HepG2 (cell line): ENCODE results near the gene VAMP5. TPM values are rescaled to one million over a fixed set of nuclear protein-coding genes. Genes with fewer than 3 reads are reported as not detected.

ENCODE experiments used
- CHCHD3 ChIP-seq: sonication (generic); formaldehyde crosslinking; IDR thresholded peaks from 2 replicates; pipeline ENCODE4 v1.8.0; 2022; ENCODE audit warnings: mild to moderate bottlenecking, missing genetic modification reagents, moderate library complexity
- HNRNPLL ChIP-seq: fragments of 200-400 bp; formaldehyde crosslinking; IDR thresholded peaks from 2 replicates; pipeline ENCODE4 v1.6.1; 2017; ENCODE audit warnings: mild to moderate bottlenecking, low read depth, low read length; ENCODE audit not compliant: poor library complexity, severe bottlenecking
- MED1 ChIP-seq: sonication (generic); formaldehyde crosslinking; IDR thresholded peaks from 2 replicates; pipeline ENCODE4 v1.4.0; 2020; ENCODE audit warnings: missing genetic modification reagents
- NFIB ChIP-seq: sonication (generic); formaldehyde crosslinking; IDR thresholded peaks from 2 replicates; pipeline ENCODE4 v1.9.0; 2021; ENCODE audit warnings: missing genetic modification reagents, mild to moderate bottlenecking, borderline replicate concordance
- PRPF4 ChIP-seq: fragments of 200-400 bp; formaldehyde crosslinking; IDR thresholded peaks from 2 replicates; pipeline ENCODE4 v1.6.1; 2016; ENCODE audit warnings: low read length, low read depth; ENCODE audit not compliant: poor library complexity, severe bottlenecking
- RBAK ChIP-seq: sonication (generic); formaldehyde crosslinking; IDR thresholded peaks from 2 replicates; pipeline ENCODE4 v1.5.1; 2020; ENCODE audit warnings: mild to moderate bottlenecking, missing genetic modification reagents
- RBFOX2 ChIP-seq: fragments of 200-400 bp; formaldehyde crosslinking; IDR thresholded peaks from 2 replicates; pipeline ENCODE4 v1.6.1; 2017; ENCODE audit warnings: low read depth, mild to moderate bottlenecking, low read length
- ZNF138 ChIP-seq: sonication (generic); formaldehyde crosslinking; IDR thresholded peaks from 2 replicates; pipeline ENCODE4 v1.5.0; 2020; ENCODE audit warnings: mild to moderate bottlenecking, low read depth, missing genetic modification reagents
- ZNF430 ChIP-seq: sonication (generic); formaldehyde crosslinking; IDR thresholded peaks from 2 replicates; pipeline ENCODE4 v1.9.0; 2021; ENCODE audit warnings: mild to moderate bottlenecking, missing genetic modification reagents
- ZNF550 ChIP-seq: sonication (generic); formaldehyde crosslinking; IDR thresholded peaks from 2 replicates; pipeline ENCODE4 v1.4.0; 2020; ENCODE audit warnings: mild to moderate bottlenecking, missing genetic modification reagents, borderline replicate concordance
- polyA plus RNA-seq, 8 experiments: library from polyadenylated mRNA; depleted of rRNA in 3 of 8; stranded (reverse) in 7 of 8; unstranded in 1 of 8; fragments of >200 nt; fragmentation: Illumina TruSeq in 4 of 8; extraction: Trizol in 4 of 8; gene quantifications; 2 replicates each; pipeline versions ENCODE4 v1.2.1 to v1.2.3, GENCODE V29; 2011 to 2016; ENCODE audit warnings: low read depth in 4 of 8, missing spikeins in 1 of 8, mixed read lengths in 1 of 8; ENCODE audit not compliant: insufficient read depth in 1 of 8
- total RNA-seq, 5 experiments: library from RNA; depleted of rRNA; stranded (reverse); fragments of >200 nt; fragmentation: Illumina TruSeq; extraction: Trizol; gene quantifications; 2 replicates each; pipeline ENCODE4 v1.2.3, GENCODE V29; 2016; ENCODE audit warnings: low read depth in 1 of 5
- TF ChIP-seq, protein P1 (sequence below): IDR thresholded peaks from 2 replicates; pipeline ENCODE4 v1.6.1; 2016; ENCODE audit warnings: low read depth
- TF ChIP-seq, protein P2 (sequence below): sonication (generic); formaldehyde crosslinking; IDR thresholded peaks from 2 replicates; pipeline ENCODE4 v1.8.1; 2023; ENCODE audit warnings: mild to moderate bottlenecking, missing genetic modification reagents
- TF ChIP-seq, protein P3 (sequence below): sonication (generic); formaldehyde crosslinking; IDR thresholded peaks from 2 replicates; pipeline ENCODE4 v1.9.0; 2021; ENCODE audit warnings: missing genetic modification reagents, borderline replicate concordance
- TF ChIP-seq, protein P4 (sequence below): IDR thresholded peaks from 2 replicates; pipeline ENCODE4 v1.6.1; 2016; ENCODE audit warnings: low read depth, control low read depth
- TF ChIP-seq, protein P5 (sequence below): sonication (generic); formaldehyde crosslinking; IDR thresholded peaks from 2 replicates; pipeline ENCODE4 v1.8.0; 2022; ENCODE audit warnings: missing genetic modification reagents, mild to moderate bottlenecking, borderline replicate concordance
- TF ChIP-seq, protein P6 (sequence below): sonication (generic); formaldehyde crosslinking; IDR thresholded peaks from 2 replicates; pipeline ENCODE4 v1.4.0; 2020; ENCODE audit warnings: missing genetic modification reagents
- TF ChIP-seq, protein P7 (sequence below): sonication (generic); formaldehyde crosslinking; IDR thresholded peaks from 2 replicates; pipeline ENCODE4 v1.4.0; 2020; ENCODE audit warnings: missing genetic modification reagents

Gene VAMP5
- total and polyA plus RNA-seq, 2 of the 13 experiments (the other 11 are each of a cell fraction or from before 2014, with no cell fraction given), result 7.2 to 56.7 TPM

DNA sequence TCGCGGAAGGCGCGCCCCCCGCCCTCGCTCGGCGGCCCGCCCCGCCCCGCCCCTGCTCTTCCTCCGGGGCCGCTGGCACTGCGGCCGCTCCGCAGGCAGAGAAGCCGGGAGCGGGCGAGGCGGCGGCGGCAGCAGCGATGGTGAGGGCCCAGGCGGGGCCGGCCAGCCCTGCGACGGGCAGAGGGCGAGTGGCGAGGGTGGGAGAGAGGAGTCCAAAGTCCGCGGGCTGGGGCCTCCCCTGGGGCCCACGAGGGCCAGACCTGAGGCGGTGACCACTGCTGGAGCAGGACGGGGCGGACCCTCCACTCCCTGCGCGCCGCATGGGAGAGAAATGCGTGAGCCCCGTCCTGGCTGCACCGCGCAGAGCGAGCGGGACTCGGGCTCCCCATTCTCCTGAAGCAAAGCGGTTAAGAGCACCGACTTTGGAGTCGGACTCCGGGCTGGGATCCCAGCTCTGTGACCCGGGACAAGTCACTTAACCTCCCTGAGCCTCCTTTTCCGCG lies at the start of gene VAMP5 (continued):
- TF ChIP-seq, protein P1, sequence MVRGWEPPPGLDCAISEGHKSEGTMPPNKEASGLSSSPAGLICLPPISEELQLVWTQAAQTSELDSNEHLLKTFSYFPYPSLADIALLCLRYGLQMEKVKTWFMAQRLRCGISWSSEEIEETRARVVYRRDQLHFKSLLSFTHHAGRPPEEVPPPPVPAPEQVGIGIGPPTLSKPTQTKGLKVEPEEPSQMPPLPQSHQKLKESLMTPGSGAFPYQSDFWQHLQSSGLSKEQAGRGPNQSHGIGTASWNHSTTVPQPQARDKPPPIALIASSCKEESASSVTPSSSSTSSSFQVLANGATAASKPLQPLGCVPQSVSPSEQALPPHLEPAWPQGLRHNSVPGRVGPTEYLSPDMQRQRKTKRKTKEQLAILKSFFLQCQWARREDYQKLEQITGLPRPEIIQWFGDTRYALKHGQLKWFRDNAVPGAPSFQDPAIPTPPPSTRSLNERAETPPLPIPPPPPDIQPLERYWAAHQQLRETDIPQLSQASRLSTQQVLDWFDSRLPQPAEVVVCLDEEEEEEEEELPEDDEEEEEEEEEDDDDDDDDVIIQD, result no peak
- TF ChIP-seq, protein P2, sequence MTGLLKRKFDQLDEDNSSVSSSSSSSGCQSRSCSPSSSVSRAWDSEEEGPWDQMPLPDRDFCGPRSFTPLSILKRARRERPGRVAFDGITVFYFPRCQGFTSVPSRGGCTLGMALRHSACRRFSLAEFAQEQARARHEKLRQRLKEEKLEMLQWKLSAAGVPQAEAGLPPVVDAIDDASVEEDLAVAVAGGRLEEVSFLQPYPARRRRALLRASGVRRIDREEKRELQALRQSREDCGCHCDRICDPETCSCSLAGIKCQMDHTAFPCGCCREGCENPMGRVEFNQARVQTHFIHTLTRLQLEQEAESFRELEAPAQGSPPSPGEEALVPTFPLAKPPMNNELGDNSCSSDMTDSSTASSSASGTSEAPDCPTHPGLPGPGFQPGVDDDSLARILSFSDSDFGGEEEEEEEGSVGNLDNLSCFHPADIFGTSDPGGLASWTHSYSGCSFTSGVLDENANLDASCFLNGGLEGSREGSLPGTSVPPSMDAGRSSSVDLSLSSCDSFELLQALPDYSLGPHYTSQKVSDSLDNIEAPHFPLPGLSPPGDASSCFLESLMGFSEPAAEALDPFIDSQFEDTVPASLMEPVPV (CRISPR knock-in tag), result peak; percentile 85; the same call in 1 of the 2 replicates
- TF ChIP-seq RBFOX2 (peak; percentile 98), CHCHD3 (no peak; the same call in 1 of the 2 replicates), RBAK (CRISPR knock-in tag) (peak; percentile 60; the same call in 1 of the 2 replicates), HNRNPLL (peak; percentile 84), PRPF4 (no peak), NFIB (CRISPR knock-in tag) (no peak), ZNF138 (no peak), MED1 (CRISPR knock-in tag) (peak; percentile 91), ZNF550 (CRISPR knock-in tag) (no peak), ZNF430 (CRISPR knock-in tag) (no peak; the same call in 1 of the 2 replicates)
- TF ChIP-seq, protein P3, sequence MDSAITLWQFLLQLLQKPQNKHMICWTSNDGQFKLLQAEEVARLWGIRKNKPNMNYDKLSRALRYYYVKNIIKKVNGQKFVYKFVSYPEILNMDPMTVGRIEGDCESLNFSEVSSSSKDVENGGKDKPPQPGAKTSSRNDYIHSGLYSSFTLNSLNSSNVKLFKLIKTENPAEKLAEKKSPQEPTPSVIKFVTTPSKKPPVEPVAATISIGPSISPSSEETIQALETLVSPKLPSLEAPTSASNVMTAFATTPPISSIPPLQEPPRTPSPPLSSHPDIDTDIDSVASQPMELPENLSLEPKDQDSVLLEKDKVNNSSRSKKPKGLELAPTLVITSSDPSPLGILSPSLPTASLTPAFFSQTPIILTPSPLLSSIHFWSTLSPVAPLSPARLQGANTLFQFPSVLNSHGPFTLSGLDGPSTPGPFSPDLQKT (CRISPR knock-in tag), result no peak
- TF ChIP-seq, protein P4, sequence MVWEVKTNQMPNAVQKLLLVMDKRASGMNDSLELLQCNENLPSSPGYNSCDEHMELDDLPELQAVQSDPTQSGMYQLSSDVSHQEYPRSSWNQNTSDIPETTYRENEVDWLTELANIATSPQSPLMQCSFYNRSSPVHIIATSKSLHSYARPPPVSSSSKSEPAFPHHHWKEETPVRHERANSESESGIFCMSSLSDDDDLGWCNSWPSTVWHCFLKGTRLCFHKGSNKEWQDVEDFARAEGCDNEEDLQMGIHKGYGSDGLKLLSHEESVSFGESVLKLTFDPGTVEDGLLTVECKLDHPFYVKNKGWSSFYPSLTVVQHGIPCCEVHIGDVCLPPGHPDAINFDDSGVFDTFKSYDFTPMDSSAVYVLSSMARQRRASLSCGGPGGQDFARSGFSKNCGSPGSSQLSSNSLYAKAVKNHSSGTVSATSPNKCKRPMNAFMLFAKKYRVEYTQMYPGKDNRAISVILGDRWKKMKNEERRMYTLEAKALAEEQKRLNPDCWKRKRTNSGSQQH (CRISPR knock-in tag), result no peak
- TF ChIP-seq, protein P5, sequence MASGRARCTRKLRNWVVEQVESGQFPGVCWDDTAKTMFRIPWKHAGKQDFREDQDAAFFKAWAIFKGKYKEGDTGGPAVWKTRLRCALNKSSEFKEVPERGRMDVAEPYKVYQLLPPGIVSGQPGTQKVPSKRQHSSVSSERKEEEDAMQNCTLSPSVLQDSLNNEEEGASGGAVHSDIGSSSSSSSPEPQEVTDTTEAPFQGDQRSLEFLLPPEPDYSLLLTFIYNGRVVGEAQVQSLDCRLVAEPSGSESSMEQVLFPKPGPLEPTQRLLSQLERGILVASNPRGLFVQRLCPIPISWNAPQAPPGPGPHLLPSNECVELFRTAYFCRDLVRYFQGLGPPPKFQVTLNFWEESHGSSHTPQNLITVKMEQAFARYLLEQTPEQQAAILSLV (CRISPR knock-in tag), result 0 out of 2 replicates have a peak, but pooled peaks have one; percentile 66
- TF ChIP-seq, protein P6, sequence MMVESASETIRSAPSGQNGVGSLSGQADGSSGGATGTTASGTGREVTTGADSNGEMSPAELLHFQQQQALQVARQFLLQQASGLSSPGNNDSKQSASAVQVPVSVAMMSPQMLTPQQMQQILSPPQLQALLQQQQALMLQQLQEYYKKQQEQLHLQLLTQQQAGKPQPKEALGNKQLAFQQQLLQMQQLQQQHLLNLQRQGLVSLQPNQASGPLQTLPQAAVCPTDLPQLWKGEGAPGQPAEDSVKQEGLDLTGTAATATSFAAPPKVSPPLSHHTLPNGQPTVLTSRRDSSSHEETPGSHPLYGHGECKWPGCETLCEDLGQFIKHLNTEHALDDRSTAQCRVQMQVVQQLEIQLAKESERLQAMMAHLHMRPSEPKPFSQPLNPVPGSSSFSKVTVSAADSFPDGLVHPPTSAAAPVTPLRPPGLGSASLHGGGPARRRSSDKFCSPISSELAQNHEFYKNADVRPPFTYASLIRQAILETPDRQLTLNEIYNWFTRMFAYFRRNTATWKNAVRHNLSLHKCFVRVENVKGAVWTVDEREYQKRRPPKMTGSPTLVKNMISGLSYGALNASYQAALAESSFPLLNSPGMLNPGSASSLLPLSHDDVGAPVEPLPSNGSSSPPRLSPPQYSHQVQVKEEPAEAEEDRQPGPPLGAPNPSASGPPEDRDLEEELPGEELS (CRISPR knock-in tag), result peak; percentile 48
- TF ChIP-seq, protein P7, sequence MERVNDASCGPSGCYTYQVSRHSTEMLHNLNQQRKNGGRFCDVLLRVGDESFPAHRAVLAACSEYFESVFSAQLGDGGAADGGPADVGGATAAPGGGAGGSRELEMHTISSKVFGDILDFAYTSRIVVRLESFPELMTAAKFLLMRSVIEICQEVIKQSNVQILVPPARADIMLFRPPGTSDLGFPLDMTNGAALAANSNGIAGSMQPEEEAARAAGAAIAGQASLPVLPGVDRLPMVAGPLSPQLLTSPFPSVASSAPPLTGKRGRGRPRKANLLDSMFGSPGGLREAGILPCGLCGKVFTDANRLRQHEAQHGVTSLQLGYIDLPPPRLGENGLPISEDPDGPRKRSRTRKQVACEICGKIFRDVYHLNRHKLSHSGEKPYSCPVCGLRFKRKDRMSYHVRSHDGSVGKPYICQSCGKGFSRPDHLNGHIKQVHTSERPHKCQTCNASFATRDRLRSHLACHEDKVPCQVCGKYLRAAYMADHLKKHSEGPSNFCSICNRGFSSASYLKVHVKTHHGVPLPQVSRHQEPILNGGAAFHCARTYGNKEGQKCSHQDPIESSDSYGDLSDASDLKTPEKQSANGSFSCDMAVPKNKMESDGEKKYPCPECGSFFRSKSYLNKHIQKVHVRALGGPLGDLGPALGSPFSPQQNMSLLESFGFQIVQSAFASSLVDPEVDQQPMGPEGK (CRISPR knock-in tag), result peak; percentile 91
